ENCODE results near the gene THADA.

GRCh38 chr2:43280994-43281393 lies 314.8 kb downstream of the THADA start:
- no peak for TF ChIP-seq SP2 (tag by site-specific recombination; IDR thresholded peaks at IDR 0.05)
- no peak for TF ChIP-seq CTCF (tag by site-specific recombination; IDR thresholded peaks at IDR 0.05)
- TF ChIP-seq, protein P1, sequence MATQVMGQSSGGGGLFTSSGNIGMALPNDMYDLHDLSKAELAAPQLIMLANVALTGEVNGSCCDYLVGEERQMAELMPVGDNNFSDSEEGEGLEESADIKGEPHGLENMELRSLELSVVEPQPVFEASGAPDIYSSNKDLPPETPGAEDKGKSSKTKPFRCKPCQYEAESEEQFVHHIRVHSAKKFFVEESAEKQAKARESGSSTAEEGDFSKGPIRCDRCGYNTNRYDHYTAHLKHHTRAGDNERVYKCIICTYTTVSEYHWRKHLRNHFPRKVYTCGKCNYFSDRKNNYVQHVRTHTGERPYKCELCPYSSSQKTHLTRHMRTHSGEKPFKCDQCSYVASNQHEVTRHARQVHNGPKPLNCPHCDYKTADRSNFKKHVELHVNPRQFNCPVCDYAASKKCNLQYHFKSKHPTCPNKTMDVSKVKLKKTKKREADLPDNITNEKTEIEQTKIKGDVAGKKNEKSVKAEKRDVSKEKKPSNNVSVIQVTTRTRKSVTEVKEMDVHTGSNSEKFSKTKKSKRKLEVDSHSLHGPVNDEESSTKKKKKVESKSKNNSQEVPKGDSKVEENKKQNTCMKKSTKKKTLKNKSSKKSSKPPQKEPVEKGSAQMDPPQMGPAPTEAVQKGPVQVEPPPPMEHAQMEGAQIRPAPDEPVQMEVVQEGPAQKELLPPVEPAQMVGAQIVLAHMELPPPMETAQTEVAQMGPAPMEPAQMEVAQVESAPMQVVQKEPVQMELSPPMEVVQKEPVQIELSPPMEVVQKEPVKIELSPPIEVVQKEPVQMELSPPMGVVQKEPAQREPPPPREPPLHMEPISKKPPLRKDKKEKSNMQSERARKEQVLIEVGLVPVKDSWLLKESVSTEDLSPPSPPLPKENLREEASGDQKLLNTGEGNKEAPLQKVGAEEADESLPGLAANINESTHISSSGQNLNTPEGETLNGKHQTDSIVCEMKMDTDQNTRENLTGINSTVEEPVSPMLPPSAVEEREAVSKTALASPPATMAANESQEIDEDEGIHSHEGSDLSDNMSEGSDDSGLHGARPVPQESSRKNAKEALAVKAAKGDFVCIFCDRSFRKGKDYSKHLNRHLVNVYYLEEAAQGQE (tag by site-specific recombination; IDR thresholded peaks at IDR 0.05) = no peak
- TF ChIP-seq ZNF645 (tag by site-specific recombination; IDR thresholded peaks at IDR 0.05) = no peak

Data from HEK293 (cell line).